Measurements from ENCODE around the gene SCARB1.

The SCARB1 gene

GRCh38 chr12:124796303-124796960 is 67.2 kb downstream of the SCARB1 start:
- H3K4me3 ChIP-seq (ENCODE audit: low read depth, low read length), result no peak overlapping the region
- in situ Hi-C loops (cut with HindIII; ENCODE audit: low sequenced_read_pairs), result no loop called here
- TF ChIP-seq CTCF (IDR thresholded peaks at IDR 0.05; ENCODE audit: low read depth, low read length), result no peak
- no peak for DNase-seq (ENCODE audit: low read depth, low spot score)

GRCh38 chr12:124795081-124795948 is 68.3 kb downstream of the SCARB1 start:
- in situ Hi-C loops (cut with HindIII; ENCODE audit: low sequenced_read_pairs), result no loop called here
- DNase-seq (ENCODE audit: low read depth, low spot score), result no peak
- no peak overlapping the region for H3K4me3 ChIP-seq (ENCODE audit: low read depth, low read length)
- TF ChIP-seq CTCF (IDR thresholded peaks at IDR 0.05; ENCODE audit: low read depth, low read length), result no peak

- H3K4me3 ChIP-seq (ENCODE audit: low read depth, low read length), result no peak overlapping the region
- in situ Hi-C loops (cut with HindIII; ENCODE audit: low sequenced_read_pairs), result no loop called here
- TF ChIP-seq CTCF (IDR thresholded peaks at IDR 0.05; ENCODE audit: low read depth, low read length), result no peak
- DNase-seq (ENCODE audit: low read depth, low spot score), result peak; percentile 50
Observed at GRCh38 chr12:124792961-124793441, 70.7 kb downstream of the SCARB1 start.

GRCh38 chr12:124792156-124792555 is 71.5 kb downstream of the SCARB1 start:
- DNase-seq (ENCODE audit: low read depth, low spot score), result no peak
- no peak overlapping the region for H3K4me3 ChIP-seq (ENCODE audit: low read depth, low read length)
- in situ Hi-C loops (cut with HindIII; ENCODE audit: low sequenced_read_pairs), result no loop called here
- TF ChIP-seq CTCF (IDR thresholded peaks at IDR 0.05; ENCODE audit: low read depth, low read length), result no peak

GRCh38 chr12:124790650-124791400 is 72.8 kb downstream of the SCARB1 start:
- no peak overlapping the region for H3K4me3 ChIP-seq (ENCODE audit: low read depth, low read length)
- in situ Hi-C loops (cut with HindIII; ENCODE audit: low sequenced_read_pairs), result no loop called here
- TF ChIP-seq CTCF (IDR thresholded peaks at IDR 0.05; ENCODE audit: low read depth, low read length), result no peak
- DNase-seq (ENCODE audit: low read depth, low spot score), result no peak

- H3K4me3 ChIP-seq (ENCODE audit: low read depth, low read length), result no peak overlapping the region
- TF ChIP-seq CTCF (IDR thresholded peaks at IDR 0.05; ENCODE audit: low read depth, low read length), result no peak
- no peak for DNase-seq (ENCODE audit: low read depth, low spot score)
- in situ Hi-C loops (cut with HindIII; ENCODE audit: low sequenced_read_pairs), result no loop called here
Observed at GRCh38 chr12:124788936-124789555, 74.6 kb downstream of the SCARB1 start.

Measured in astrocyte of the spinal cord (primary cell).